Right lobe of liver (tissue), 6 donors: Measurements from ENCODE around the gene ZNF488. TPM values are rescaled to one million over a fixed set of nuclear protein-coding genes. Genes with fewer than 3 reads are reported as not detected.

Experiments
- ATAC-seq, 4 donors: fragments of 200-7000 bp; cut with Tn5 transposase; one replicate each; pipeline ENCODE4 v1.9.1; 2020; ENCODE audit warnings: mild to moderate bottlenecking in 4 of 4, moderate library complexity in 4 of 4
- DNase-seq, 3 donors: peaks; one replicate each; pipeline ENCODE4 v3.0.0-alpha.2; 2020
- H3K27ac ChIP-seq, 3 donors: fragments of 200-600 bp; one replicate each; pipeline ENCODE4 v1.8.0; 2022
- H3K27me3 ChIP-seq, 2 donors: fragments of 200-600 bp; one replicate each; pipeline ENCODE4 v1.8.0; 2022
- H3K36me3 ChIP-seq, 4 donors: fragments of 200-600 bp; sonication (generic) in 1 of 4; one replicate each; pipeline versions ENCODE4 v1.5.1 to v1.8.0; 2017 to 2022; ENCODE audit warnings: control low read depth in 1 of 4
- H3K4me1 ChIP-seq, 4 donors: fragments of 200-600 bp; sonication (generic) in 1 of 4; one replicate each; pipeline versions ENCODE4 v1.5.1 to v1.8.0; 2017 to 2022; ENCODE audit warnings: control low read depth in 1 of 4
- H3K4me3 ChIP-seq, 3 donors: fragments of 200-600 bp; one replicate each; pipeline ENCODE4 v1.8.0; 2022
- H3K9me3 ChIP-seq, 4 donors: fragments of 200-600 bp; sonication (generic) in 1 of 4; one replicate each; pipeline versions ENCODE4 v1.5.1 to v1.8.0; 2017 to 2022; ENCODE audit warnings: control low read depth in 1 of 4
- CTCF ChIP-seq, 4 donors: fragments of 200-600 bp in 3 of 4; fragments of 450-650 bp in 1 of 4; IDR thresholded peaks; one replicate each; pipeline versions ENCODE4 v1.5.1 to v1.8.0; 2016 to 2022; ENCODE audit warnings: antibody characterized with exemption in 4 of 4, mild to moderate bottlenecking in 2 of 4
- POLR2A ChIP-seq: fragments of 450-650 bp; IDR thresholded peaks from one replicate; pipeline ENCODE4 v1.6.1; 2017; ENCODE audit warnings: antibody characterized with exemption, mild to moderate bottlenecking
- WGBS: methylation state at CpG from one replicate; pipeline ENCODE4 v1.1.6; 2018; ENCODE audit warnings: low coverage, low lambda C conversion rate; ENCODE audit not compliant: insufficient coverage; ENCODE audit errors: missing lambda C conversion rate; 5-methylcytosine and 5-hydroxymethylcytosine counted together
- intact Hi-C, 2 donors: fragments of 100-400 bp; cut with DNase I; formaldehyde crosslinking; loops; one replicate each; pipeline versions ENCODE4 v1.11.2 to v1.14.1; 2022
- total RNA-seq, 6 experiments: library from RNA; depleted of rRNA in 2 of 6; stranded (reverse); fragments of >200 nt in 2 of 6; fragmentation: NEBNext Ultra II Directional in 3 of 6; extraction: Animal tissue kit (Norgen Biotek cat#: 25700) in 3 of 6; gene quantifications; one replicate each; pipeline versions ENCODE4 v1.1.0 to v1.2.4, GENCODE V29; 2016 to 2023
- donor health status: DM: no; HTN: yes; CAD: no.
- donor health status: DM: no; HTN: no; CAD: no.
- donor health status: DM: no; HTN: no; CAD: no.
- donor health status: DM: no; HTN: yes; CAD: no.
- donor health status: DM: no; HTN: yes; CAD: no.

Gene ZNF488
- total RNA-seq, 6 experiments from 2014 or later: not detected

GRCh38 chr10:47413531-47414226 is 29.6 kb upstream of the ZNF488 start:
- TF ChIP-seq POLR2A (no peak), CTCF (IDR thresholded peaks at IDR 0.05) (no peak)
- Histone ChIP-seq H3K4me3 (no peak overlapping the region), H3K27me3 (no peaks in the 10 kb centered on the region), H3K4me1 (no peaks in the 10 kb centered on the region), H3K27ac (no peak overlapping the region), H3K9me3 (no peaks in the 10 kb centered on the region), H3K36me3 (no peaks in the 10 kb centered on the region)
- ATAC-seq (no peak), DNase-seq (no peak)
- intact Hi-C loops: no loop called here
- WGBS: 58% methylated on average over 6 of the region's 14 CpGs

GRCh38 chr10:47412869-47413268 is 28.8 kb upstream of the ZNF488 start:
- no peak overlapping the region for H3K4me3 ChIP-seq
- TF ChIP-seq CTCF (IDR thresholded peaks at IDR 0.05) (no peak), POLR2A (no peak)
- intact Hi-C loops: no loop called here
- H3K27ac ChIP-seq: no peak overlapping the region
- WGBS: 68% methylated on average over 2 of the region's 2 CpGs
- no peaks in the 10 kb centered on the region for H3K27me3 ChIP-seq
- H3K36me3 ChIP-seq: no peaks in the 10 kb centered on the region
- ATAC-seq (no peak), DNase-seq (no peak)
- H3K4me1 ChIP-seq: no peaks in the 10 kb centered on the region
- no peaks in the 10 kb centered on the region for H3K9me3 ChIP-seq

GRCh38 chr10:47412177-47412730 is 28.2 kb upstream of the ZNF488 start:
- no peak for TF ChIP-seq POLR2A
- no peak for TF ChIP-seq CTCF (IDR thresholded peaks at IDR 0.05)
- no peaks in the 10 kb centered on the region for H3K9me3 ChIP-seq
- DNase-seq: no peak
- WGBS: 66% methylated on average over 2 of the region's 5 CpGs
- no peak overlapping the region for H3K4me3 ChIP-seq
- no peaks in the 10 kb centered on the region for H3K4me1 ChIP-seq
- intact Hi-C loops: no loop called here
- no peak overlapping the region for H3K27ac ChIP-seq
- H3K27me3 ChIP-seq: no peaks in the 10 kb centered on the region
- ATAC-seq: no peak
- H3K36me3 ChIP-seq: no peaks in the 10 kb centered on the region

- 63% methylated on average over 4 of the region's 4 CpGs for WGBS
- intact Hi-C loops: no loop called here
- H3K27ac ChIP-seq: no peak overlapping the region
- H3K4me3 ChIP-seq: no peak overlapping the region
- H3K9me3 ChIP-seq: no peaks in the 10 kb centered on the region
- TF ChIP-seq POLR2A (no peak), CTCF (IDR thresholded peaks at IDR 0.05) (no peak)
- no peaks in the 10 kb centered on the region for H3K27me3 ChIP-seq
- H3K4me1 ChIP-seq: no peaks in the 10 kb centered on the region
- H3K36me3 ChIP-seq: no peaks in the 10 kb centered on the region
- DNase-seq: no peak
- no peak for ATAC-seq
These were observed 26.8 kb upstream of the ZNF488 start for GRCh38 chr10:47410862-47411261.
